Measurements from ENCODE around the gene NODAL.
"Not testable (repeated sequence)": the region's sequence is repeated elsewhere in the genome, so short reads cannot be mapped to it uniquely, and the experiment has no call there.

Gene NODAL

GRCh38 chr10:70441161-70441894 lies at the start of gene NODAL:
NODAL (minus strand) TSS chr10:70441681; CDS start chr10:70441667, 14 bp downstream.
- H3K4me3 ChIP-seq (replicated peaks; ENCODE audit: low read depth, low read length), result no peak within 1 kb of the TSS
- no peak for DNase-seq (ENCODE audit: low read depth)
- TF ChIP-seq CTCF (IDR thresholded peaks at IDR 0.05; ENCODE audit: low read length, missing control alignments), result no peak

- DNase-seq (ENCODE audit: low read depth), result no peak
These were observed 48.7 kb upstream of the NODAL start for GRCh38 chr10:70490142-70490541.

GRCh38 chr10:70487824-70488223 lies 46.3 kb upstream of the NODAL start:
- DNase-seq (ENCODE audit: low read depth), result no peak
- H3K4me3 ChIP-seq (replicated peaks; ENCODE audit: low read depth, low read length), result no peak overlapping the region
- no peak for TF ChIP-seq CTCF (IDR thresholded peaks at IDR 0.05; ENCODE audit: low read length, missing control alignments)

More at GRCh38 chr10:70490142-70490541, 48.7 kb upstream of the NODAL start:
- no peak for TF ChIP-seq CTCF (IDR thresholded peaks at IDR 0.05; ENCODE audit: low read length, missing control alignments)
- H3K4me3 ChIP-seq (replicated peaks; ENCODE audit: low read depth, low read length), result no peak overlapping the region

- not testable (repeated sequence) for H3K4me3 ChIP-seq (replicated peaks; ENCODE audit: low read depth, low read length); DNase-seq (ENCODE audit: low read depth)
These were observed 42.4 kb upstream of the NODAL start for GRCh38 chr10:70483872-70484271.

- no peak for DNase-seq (ENCODE audit: low read depth)
- TF ChIP-seq CTCF (IDR thresholded peaks at IDR 0.05; ENCODE audit: low read length, missing control alignments), result no peak
- H3K4me3 ChIP-seq (replicated peaks; ENCODE audit: low read depth, low read length), result no peak overlapping the region
These were observed 41.7 kb upstream of the NODAL start for GRCh38 chr10:70482982-70483760.

GRCh38 chr10:70481831-70482530 lies 40.5 kb upstream of the NODAL start:
- H3K4me3 ChIP-seq (replicated peaks; ENCODE audit: low read depth, low read length), result no peak overlapping the region
- no peak for TF ChIP-seq CTCF (IDR thresholded peaks at IDR 0.05; ENCODE audit: low read length, missing control alignments)
- no peak for DNase-seq (ENCODE audit: low read depth)

GRCh38 chr10:70481105-70481504 lies 39.6 kb upstream of the NODAL start:
- TF ChIP-seq CTCF (IDR thresholded peaks at IDR 0.05; ENCODE audit: low read length, missing control alignments), result no peak
- no peak overlapping the region for H3K4me3 ChIP-seq (replicated peaks; ENCODE audit: low read depth, low read length)
- DNase-seq (ENCODE audit: low read depth), result no peak
